T follicular helper cell (primary cell): Measurements from ENCODE around the gene NR3C2.

Experiments used
- DNase-seq: peaks from one replicate; pipeline ENCODE4 v3.0.0-alpha.2; 2020; ENCODE audit warnings: low read depth

NR3C2 gene

GRCh38 chr4:148077581-148077980 lies 364.6 kb downstream of the NR3C2 start:
- DNase-seq = no peak

DNA sequence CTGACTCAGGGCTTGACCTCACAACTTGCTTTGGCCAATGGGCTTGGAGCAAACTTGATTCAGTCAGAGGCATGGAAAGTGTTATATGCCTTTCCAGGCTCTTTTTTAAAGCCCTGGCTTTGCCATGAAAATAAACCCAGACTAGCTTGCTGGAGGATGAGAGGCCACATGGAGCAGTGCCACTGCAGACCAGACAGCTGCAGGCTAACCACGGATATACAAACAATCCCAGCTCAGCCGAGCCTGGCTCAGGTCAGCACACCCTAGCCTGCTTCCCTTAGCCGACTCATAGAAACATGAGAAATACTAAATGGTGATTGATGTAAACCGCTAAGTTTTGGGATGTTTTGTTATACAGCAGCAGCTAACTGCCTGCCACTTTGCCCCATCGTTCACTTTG lies 365.2 kb downstream of the NR3C2 start:
- DNase-seq = no peak

DNA sequence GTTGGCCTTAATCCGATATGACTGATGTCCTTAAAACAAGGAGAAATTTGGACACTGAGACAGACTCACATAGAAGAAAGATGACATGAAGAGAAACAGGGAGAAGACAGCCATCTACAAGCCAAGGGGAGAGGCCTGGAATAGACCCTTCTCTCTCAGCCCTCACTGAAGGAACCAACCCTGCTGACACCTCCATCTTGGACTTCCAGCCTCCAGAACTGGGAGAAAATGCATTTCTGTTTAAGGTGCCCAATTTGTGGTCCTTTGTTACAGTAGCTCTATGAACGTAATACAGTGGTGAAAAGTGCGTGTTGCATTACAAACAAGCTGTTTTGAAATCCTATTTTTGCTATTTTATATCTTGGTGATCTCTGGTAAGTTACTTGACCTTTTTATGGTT lies 366.8 kb downstream of the NR3C2 start:
- DNase-seq = no peak

DNA sequence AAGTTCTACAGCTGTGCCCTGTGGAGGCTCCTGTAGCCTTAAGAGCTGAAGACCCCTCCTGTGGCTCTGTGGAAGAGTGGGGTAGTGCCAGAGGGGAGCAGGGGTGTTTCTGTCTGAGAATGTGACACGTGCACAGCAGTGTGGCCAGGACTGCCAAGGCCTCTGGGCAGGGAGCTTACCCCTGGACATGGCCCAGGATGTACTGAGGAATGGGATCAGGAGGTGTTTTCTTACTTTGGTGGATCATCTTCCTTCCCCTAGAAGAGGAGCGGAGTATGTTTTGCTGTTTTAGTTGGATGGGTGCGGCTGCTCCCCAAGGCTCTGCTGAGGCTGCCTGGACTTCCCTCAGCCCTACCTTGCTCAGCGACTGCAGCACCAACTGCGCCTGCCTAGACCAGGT lies 367.8 kb downstream of the NR3C2 start:
- DNase-seq = no peak

DNA sequence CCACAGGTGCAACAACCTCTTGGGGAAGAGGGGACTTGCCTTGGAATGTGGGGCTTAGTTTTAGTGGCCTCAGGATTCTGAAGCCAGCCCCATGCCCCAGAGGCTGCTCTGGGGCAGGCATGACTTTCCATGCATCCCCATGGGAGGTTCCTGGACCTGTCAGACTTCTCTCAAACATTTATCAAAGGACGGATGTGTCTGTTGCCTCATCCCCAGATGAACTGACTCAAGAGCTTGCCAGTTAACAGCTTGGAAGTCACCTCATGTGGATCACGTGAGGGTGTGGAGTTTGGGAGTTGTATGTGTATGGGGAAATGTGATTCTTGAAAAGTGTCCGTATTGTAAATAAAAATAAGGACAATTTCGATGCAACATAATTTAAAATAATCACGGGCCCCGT lies 368.9 kb downstream of the NR3C2 start:
- DNase-seq = no peak

DNA sequence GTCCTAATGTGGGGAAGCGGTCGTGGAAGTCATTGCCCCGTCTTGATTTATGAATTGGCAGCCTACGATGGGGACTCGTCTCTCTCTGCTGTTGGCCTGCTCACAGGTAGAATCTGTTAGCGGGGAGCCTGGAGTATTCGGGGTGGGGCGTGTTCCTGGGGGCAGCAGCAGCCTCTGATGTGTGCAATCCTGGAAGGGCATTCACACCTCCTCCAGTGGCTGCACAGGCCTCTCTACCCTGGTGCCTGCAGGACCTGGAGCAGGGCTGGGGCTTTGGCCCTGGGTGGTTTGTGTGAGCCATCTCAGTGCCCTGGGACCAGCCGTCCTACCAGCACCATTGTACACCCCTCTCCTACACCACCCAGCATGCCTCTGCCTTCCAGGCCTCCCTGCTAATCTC lies 369.4 kb downstream of the NR3C2 start:
- DNase-seq = no peak

DNA sequence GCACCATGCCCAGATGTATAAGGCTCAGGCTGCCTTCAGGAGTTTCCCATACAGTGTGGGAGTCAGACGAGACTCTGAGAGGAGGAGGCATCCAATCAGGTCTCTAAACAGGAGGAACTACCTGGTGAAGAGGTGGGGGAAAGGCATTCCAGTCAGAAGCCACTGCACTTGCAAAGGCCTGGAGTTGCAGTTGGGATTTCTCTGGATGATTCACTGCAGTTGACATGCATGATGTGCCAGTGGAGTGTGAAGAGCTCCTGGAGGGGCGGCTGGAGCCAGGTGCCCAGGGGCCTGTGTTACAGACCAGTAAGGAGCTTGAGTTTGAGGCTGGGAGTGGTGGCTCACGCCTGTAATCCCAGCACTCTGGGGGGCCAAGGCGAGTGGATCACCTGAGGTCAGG lies 371.2 kb downstream of the NR3C2 start:
- no peak for DNase-seq

GRCh38 chr4:148069895-148070178 lies 372.4 kb downstream of the NR3C2 start:
- no peak for DNase-seq

- DNase-seq = no peak
Observed at GRCh38 chr4:148069086-148069894, 372.9 kb downstream of the NR3C2 start.

- DNase-seq = no peak
Observed at GRCh38 chr4:148068065-148068911, 373.9 kb downstream of the NR3C2 start.

DNA sequence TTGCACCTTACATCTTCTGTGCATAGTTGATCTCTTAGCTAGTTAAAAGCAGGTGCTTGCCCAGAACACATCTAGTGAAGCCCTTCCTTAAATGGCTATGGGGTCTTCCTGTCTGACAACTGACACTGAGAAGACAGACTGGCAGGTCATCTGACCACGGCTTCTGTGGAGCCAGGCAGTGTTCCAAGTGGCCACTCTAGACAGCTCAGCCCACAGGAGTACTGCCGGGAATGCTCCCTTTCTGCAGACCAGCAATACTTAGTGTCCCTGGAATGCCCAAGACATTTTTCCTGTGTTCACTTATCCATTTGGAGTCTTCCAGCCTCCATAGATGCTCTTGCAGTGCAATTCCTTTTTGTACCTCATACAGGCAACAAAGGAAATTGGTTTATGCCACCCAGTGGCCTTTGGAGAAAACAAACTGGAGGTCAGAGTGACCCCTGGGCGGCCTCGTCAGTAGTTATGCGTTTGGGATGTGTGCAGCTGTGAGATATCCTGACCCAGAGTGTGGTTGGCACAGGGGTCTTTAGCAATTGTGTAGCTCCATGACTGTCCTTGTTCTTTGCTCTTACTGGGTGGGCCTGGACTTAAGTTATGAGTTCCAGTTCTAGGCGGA lies 374.8 kb downstream of the NR3C2 start:
- DNase-seq = no peak

DNA sequence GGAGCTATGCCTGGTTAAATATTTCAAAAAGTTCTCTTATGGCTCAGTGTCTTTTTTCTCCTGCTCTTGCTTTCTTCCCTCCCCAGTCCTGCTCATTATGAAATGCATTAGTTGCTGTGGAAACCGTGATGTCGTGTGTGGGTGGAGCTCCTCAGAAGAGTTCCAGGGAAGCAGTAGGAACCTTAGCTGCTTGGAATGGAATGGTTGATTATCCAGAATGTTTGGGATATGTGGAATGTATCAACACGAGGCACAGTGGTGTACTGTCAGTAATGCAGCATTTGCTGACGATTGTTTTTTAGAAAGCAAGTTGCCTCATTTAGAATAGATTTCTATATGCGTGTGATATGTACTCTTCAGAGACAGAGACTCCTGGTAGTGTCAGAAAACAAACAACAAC lies 377.1 kb downstream of the NR3C2 start:
- DNase-seq = no peak

- no peak for DNase-seq
Observed at GRCh38 chr4:148064451-148064850, 377.8 kb downstream of the NR3C2 start.

- DNase-seq = no peak
Observed at GRCh38 chr4:148062301-148062950, 379.8 kb downstream of the NR3C2 start.

DNA sequence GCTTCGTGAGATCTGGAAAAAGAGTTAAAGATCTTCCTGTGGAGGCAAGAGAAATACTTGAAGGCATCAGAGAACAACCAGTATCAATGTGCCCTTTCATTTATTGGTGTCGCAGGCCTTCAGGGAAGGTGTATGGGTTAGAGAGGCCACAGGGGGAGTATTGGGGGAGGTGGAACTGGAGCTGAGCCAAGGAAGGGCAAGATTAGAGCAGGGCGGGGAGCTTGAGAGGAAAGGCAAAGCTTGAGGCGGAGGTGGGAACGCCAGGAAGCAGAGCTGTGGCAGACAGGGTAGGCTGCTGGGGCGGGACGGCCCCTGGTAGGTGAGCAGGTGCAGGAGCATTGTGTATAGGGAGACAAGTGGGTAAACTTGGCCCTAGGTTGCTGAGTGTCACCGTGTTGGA lies 380.4 kb downstream of the NR3C2 start:
- DNase-seq = no peak

GRCh38 chr4:148061141-148061481 lies 381.1 kb downstream of the NR3C2 start:
- no peak for DNase-seq

- no peak for DNase-seq
Observed at GRCh38 chr4:148060264-148061140, 381.7 kb downstream of the NR3C2 start.

DNA sequence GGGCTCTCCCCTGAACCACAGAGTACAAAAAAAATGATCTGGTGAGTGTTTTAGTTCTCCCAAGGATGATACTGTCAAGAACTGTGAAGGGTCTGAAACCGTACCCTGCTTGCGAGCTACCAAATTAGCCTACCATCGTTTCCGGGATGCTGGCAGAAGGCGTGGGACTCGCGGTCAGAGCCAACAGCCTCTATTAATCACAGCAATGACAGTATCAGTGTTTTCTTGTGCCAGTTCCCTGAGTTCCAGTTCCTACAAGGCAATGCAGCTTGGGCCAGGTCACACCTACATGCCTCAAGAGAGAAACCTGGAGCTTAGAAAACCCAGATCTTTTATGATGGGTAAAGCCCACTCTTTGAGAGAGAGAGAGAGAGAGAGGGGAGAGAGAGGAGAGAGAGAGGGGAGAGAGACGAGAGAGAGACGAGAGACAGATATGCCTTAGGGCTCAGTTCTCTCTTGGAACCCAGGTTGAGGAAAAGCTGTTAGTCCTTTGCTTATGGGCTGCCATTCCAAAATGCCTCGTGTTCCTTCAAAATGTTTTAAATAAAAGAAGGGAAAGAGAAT lies 382.5 kb downstream of the NR3C2 start:
- no peak for DNase-seq

GRCh38 chr4:148057984-148058859 lies 384.0 kb downstream of the NR3C2 start:
- no peak for DNase-seq

- no peak for DNase-seq
Observed at GRCh38 chr4:148057516-148057915, 384.7 kb downstream of the NR3C2 start.
